ENCODE measurements around the gene PLEKHM2. TPM values are rescaled to one million over a fixed set of nuclear protein-coding genes. Genes with fewer than 3 reads are reported as not detected.
A peak's percentile ranks its signal among the peaks of the same experiment; 100 is the strongest.

Gene PLEKHM2
- total and polyA plus RNA-seq, 2 of the 4 experiments (the other 2 are of a cell fraction): 24.7 to 48.0 TPM

DNA sequence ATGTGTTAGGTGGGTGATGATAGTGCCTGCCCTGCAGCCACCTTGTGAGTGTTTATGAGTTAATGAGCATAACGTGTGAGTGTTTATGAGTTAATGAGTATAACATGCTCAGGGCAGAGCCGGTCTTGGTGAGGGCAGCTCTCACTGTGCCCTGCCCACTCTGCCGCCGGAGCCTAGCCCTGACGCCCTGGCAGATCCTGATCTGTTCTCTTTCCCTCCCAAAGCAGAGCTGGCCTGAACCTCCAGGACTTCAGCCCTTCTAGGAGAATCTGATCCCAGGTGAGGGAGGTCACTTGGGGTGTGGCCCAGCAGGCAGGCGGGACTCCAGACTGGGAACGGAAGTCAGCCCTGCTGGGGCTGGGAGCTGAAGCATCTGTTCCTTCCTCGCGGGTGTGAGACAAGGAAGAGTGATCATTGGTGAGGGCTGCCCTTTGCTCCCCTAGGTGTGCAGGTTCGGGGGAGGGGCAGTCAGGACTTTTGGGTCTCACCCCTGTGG is 80.2 kb downstream of the PLEKHM2 start:
- intact Hi-C loops (cut with micrococcal nuclease): no loop called here
- Histone ChIP-seq H3K14ac (replicated peaks; ENCODE audit: low read depth, low read length) (no peak overlapping the region), H2BK120ac (ENCODE audit: low read depth, low read length) (no peak overlapping the region), H3K23ac (ENCODE audit: low read depth, low read length) (no peak overlapping the region), H4K20me1 (ENCODE audit: insufficient read depth, low read length) (peaks cover 46% of the 10 kb centered on the region), H3K9me1 (ENCODE audit: insufficient read depth, low read length) (peaks cover 17% of the 10 kb centered on the region), H2AK9ac (replicated peaks; ENCODE audit: low read depth, low read length, poor library complexity) (no peak overlapping the region), H3K79me1 (ENCODE audit: low read depth in 1 of 2, low read length in 2 of 2) (peaks cover 27 to 54% of the 10 kb centered on the region in 2 experiments), H4K5ac (ENCODE audit: low read depth, low read length) (no peak overlapping the region), H3K9me3 (ENCODE audit: control insufficient read depth, insufficient read depth, low read length) (no peaks in the 10 kb centered on the region), H3K4me3 (ENCODE audit: insufficient read depth, low read depth, low read length) (no peak overlapping the region), H3K9ac (ENCODE audit: low read depth, low read length) (no peak overlapping the region), H4K8ac (ENCODE audit: low read depth in 2 of 2, low read length in 2 of 2) (no peak overlapping the region), H3K36me3 (ENCODE audit: control insufficient read depth, insufficient read depth, low read length) (peaks cover 43% of the 10 kb centered on the region), H4K91ac (ENCODE audit: insufficient read depth, low read depth, low read length) (no peak overlapping the region), H3K18ac (ENCODE audit: low read depth, low read length) (no peak overlapping the region), H3K4ac (ENCODE audit: low read depth, low read length) (no peak overlapping the region), H3K4me2 (ENCODE audit: low read depth, low read length) (no peak overlapping the region), H2AFZ (replicated peaks; ENCODE audit: low read length, poor library complexity) (peak overlapping the region; percentile 2), H3K27ac (ENCODE audit: insufficient read depth, low read length) (no peak overlapping the region), H3K27me3 (ENCODE audit: control insufficient read depth, insufficient read depth, low read length) (no peaks in the 10 kb centered on the region), H3K56ac (ENCODE audit: extremely low read depth, insufficient read depth, low read length) (no peak overlapping the region), H2BK15ac (ENCODE audit: low read depth, low read length) (no peak overlapping the region), H2BK5ac (ENCODE audit: low read depth, low read length, poor library complexity, severe bottlenecking) (no peak overlapping the region), H2AK5ac (ENCODE audit: low read depth, low read length) (no peak overlapping the region; the same call in 1 of the 2 replicates), H2BK20ac (ENCODE audit: low read depth, low read length) (no peak overlapping the region), H3K4me1 (ENCODE audit: control insufficient read depth, insufficient read depth, low read length) (peaks cover 11% of the 10 kb centered on the region)
- in situ Hi-C loops (cut with MboI; ENCODE audit: low sequenced_read_pairs): no loop called here
- dilution Hi-C loops (cut with HindIII; ENCODE audit: low sequenced_read_pairs, unreplicated experiment): no loop called here
- ATAC-seq (ENCODE audit: low read depth) (no peak), DNase-seq (no peak)
- POLR2A ChIA-PET (ENCODE audit: unreplicated experiment): no interaction called here
- CTCF ChIA-PET: no interaction called here
- TF ChIP-seq RAD21 (IDR thresholded peaks at IDR 0.05; ENCODE audit: low read length) (no peak), RCOR1 (IDR thresholded peaks at IDR 0.05; ENCODE audit: insufficient replicate concordance, low read length) (no peak), MAZ (IDR thresholded peaks at IDR 0.05; ENCODE audit: borderline replicate concordance, low read depth, low read length) (no peak)
- TF ChIP-seq, protein P1, sequence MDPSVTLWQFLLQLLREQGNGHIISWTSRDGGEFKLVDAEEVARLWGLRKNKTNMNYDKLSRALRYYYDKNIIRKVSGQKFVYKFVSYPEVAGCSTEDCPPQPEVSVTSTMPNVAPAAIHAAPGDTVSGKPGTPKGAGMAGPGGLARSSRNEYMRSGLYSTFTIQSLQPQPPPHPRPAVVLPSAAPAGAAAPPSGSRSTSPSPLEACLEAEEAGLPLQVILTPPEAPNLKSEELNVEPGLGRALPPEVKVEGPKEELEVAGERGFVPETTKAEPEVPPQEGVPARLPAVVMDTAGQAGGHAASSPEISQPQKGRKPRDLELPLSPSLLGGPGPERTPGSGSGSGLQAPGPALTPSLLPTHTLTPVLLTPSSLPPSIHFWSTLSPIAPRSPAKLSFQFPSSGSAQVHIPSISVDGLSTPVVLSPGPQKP (IDR thresholded peaks at IDR 0.05; ENCODE audit: borderline replicate concordance, low read depth, low read length): no peak
- no CpG with 5 or more reads among the region's 10 CpGs for WGBS, 2 experiments (ENCODE audit: extremely low coverage in 2 of 2, insufficient read length in 1 of 2)
- BruUV-seq (replicated peaks): no TSS peak

Measured in IMR-90 (cell line).